Islet of Langerhans (tissue), 1 donor: Measurements from ENCODE around the gene A4GALT.
"Not testable (repeated sequence)": the region's sequence is repeated elsewhere in the genome, so short reads cannot be mapped to it uniquely, and the experiment has no call there.

ENCODE experiments used
- FAIRE-seq: peaks from one replicate; lab custom pipeline; 2011; peaks lifted over from hg19 to GRCh38; lab: Jason Lieb, UNC

A4GALT gene

DNA sequence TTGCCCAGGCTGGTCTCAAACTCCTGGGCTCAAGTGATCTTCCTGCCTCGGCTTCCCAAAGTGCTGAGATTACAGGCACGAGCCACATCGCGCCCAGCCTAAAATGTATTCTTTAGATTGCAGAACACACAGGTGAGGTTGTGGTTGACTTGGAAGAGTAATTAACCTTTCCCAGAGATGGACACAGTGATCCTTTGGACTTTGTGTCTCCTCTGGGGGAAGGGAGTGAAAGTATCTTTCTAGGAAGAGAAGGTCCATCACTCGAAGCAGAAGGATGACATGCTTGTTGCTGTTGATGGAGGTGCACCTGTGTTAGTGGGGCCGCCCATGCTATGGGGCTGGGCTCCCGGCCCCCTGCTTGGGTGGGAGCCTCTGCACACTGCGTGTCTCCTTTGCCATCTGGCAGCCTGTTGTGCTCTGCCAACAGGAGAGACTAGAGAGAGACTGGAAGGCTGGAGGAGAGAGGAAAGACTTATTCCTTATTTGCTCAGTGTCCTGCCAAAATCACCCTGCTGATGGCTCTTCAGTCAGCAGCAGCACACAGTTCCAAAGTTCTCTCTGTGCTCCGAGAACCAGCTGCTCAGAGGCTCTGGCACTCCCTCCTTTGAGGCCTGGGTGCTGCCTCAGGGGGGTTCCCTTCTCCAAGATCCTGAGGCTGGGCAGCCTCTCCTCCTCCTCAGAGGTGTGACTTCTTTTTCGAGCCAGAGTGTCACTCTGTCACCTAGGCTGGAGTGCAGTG lies 38.4 kb downstream of the A4GALT start:
- FAIRE-seq: no peak

DNA sequence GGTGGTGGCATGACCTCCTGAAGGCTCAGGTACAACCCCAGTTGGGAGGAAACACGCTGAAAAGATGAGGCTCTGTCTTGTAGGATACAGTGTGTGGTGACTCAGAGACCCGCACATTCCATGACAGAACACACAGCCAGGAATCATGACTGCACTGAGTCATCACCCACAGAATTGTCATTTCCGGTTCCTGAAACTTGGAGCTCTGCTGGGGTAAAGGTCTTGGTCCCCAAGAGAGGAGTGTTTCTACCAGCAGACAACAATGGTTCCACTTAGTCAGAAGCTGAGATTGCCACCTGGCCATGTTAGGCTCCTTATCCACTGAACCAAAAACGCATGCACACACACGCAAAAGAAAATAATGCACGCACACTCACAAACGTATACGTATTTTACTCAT lies 40.0 kb downstream of the A4GALT start:
- no peak for FAIRE-seq

- FAIRE-seq: no peak
Observed at GRCh38 chr22:42679691-42680090, 41.0 kb downstream of the A4GALT start.

- FAIRE-seq: no peak
Observed at GRCh38 chr22:42678894-42679293, 41.8 kb downstream of the A4GALT start.

DNA sequence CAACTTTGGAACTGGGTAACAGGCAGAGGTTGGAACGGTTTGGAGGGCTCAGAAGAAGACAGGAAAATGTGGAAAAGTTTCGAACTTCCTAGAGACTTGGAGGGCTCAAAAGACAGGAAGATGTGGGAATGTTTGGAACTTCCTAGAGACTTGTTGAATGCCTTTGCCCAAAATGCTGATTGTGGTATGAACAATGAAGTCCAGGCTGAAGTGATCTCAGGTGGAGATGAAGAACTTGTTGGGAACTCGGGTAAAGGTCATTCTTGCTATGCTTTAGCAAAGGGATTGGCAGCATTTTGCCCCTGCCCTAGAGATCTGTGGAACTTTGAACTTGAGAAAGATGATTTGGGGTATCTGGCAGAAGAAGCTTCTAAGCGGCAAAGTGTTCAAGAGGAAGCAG lies 42.7 kb downstream of the A4GALT start:
- not testable (repeated sequence) for FAIRE-seq

GRCh38 chr22:42676059-42676607 lies 44.5 kb downstream of the A4GALT start:
- no peak for FAIRE-seq

DNA sequence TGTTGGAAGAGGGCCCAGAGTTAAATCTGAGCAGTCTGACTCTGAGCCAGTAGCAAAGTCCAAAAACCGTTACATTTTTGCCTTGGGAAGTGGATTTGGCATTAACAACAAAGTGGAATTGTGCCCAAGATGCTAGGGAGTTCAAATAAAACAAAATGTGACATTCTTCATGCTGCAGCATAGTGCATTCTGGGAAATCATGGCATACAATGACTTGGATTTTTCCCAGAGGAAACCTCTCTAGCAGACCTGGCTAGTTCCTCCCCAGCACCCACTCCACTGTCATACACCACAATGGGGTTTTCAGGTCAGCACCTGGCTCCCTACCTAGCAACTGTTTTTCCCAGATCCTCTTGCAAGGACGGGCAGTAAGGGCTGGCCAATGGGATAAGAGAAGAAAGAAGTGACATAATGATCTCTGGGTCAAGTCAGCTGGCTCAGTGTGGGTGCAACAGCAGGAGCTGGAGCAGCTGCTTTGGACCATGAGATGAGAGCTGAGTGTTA lies 46.7 kb downstream of the A4GALT start:
- no peak for FAIRE-seq

DNA sequence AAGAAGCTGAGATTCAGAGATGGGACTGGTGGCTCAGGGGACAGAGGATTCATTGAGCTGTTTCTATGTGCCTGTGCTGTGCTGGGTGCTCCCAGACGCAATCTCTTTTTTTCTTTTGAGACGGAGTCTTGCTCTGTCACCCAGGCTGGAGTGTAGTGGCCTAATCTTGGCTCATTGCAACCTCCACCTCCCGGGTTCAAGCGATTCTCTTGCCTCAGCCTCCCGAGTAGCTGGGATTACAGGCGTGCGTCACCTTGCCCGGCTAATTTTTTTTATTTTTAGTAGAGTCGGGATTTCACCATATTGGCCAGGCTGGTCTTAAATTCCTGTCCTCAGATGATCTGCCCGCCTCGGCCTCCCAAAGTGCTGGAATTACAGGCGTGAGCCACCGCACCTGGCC lies 47.6 kb downstream of the A4GALT start:
- not testable (repeated sequence) for FAIRE-seq

DNA sequence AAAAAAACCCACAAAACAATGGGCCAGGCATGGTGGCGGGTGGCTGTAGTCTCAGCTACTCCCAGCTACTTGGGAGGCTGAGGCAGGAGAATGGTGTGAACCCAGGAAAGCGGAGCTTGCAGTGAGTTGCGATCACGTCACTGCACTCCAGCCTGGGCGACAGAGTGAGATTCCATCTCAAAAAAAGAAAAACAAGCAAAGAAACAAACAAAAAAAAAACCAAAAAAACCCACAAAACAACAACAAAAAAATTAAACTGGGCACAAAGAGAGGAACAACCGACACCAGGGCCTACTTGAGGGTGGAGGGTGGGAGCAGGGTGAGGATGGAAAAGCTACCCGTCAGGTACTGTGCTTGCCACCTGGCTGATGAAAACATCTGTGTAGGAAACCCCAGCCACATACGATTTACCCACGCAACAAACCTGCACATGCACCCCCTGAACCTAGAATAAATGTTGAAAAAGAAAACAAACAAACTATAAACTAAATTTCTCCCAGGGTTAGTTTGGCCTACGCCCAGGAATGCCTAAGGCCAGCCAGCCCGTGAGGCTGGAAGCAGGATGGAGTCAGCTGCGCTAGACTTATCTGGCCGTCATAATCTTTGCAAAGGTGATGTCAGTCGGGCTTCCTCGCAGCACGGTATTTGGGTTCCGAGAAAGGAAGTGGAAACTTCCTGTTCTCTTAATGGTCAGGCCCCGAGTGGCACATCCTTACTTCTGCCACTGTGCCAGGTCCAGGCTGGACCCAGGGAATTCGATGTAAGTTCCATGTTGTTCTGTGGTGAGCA lies 49.6 kb downstream of the A4GALT start:
- no peak for FAIRE-seq

DNA sequence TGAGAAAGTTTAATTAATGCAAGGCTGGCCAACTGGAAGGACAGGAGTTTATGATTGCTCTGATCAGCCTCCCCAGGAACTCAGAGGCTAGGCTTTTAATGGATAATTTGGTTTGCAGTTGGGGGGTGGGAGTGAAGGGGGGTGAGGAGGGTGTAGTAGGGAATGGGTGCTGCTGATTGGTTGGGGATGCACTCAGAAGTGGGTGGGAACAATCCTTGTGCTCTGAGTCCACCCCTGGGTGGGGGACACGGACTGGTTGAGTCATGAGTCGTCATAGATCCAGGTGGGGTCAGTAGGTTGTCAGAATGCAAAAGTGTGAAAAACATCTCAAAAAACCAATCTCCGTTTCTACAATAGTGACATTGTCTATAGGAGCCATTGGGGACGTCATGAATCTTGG lies 50.6 kb downstream of the A4GALT start:
- no peak for FAIRE-seq

DNA sequence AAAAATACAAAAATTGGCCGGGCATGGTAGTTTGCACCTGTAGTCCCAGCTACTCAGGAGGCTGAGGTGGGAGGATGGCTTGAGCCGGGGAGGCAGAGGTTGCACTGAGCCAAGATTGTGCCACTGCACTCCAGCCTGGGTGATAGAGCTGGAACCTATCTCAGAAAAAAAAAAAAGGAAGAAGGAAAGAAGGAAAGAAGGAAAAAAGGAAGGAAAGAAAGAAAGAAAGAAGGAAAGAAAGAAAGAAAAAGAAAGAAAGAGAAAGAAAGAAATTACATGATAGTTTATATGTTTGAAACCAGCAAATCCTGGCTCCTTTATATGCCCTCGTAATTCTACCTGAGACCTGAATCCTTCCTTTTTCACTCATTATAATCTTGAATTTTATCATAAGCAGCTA lies 54.3 kb downstream of the A4GALT start:
- not testable (repeated sequence) for FAIRE-seq

DNA sequence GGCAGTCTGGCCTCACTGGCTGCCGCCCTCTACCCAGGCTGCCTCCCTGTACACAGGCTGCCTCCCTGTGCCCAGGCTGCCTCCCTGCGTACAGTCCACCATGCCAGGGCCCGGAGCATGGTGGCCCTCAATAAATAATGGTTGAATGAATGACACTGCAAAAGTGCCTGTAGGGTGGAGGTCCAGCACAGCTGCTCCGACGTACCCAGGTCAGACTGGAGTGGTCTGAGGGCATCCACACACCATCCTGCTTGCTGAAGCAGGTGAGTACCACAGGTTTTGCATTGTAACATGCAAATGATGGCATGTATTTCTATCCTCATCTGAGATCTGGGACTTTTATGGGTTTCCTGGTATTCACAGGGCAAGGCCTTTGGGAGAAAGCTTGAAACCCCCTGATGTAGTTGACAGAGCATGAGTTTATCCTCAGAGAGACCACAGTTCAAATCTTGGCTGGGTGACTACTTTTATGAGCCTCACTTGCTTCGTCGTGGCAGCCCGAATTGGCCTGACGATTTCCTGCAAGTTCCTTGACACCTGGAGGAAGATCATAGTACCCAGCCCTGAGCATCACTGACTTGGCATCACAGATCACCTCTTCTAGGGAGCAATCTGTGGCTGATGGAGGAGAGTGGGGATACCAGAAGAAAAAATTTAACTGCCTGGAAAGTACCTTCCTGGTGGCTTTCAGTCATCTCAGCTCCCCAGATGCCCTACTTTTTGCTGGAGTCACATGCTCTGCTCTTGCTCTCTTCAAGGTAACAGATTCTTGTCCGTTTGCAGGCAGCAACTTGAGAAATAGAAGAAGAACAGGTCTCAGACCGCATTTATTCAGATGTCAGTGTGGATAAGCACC lies 55.5 kb downstream of the A4GALT start:
- no peak for FAIRE-seq

- no peak for FAIRE-seq
Observed at GRCh38 chr22:42661985-42662831, 58.5 kb downstream of the A4GALT start.

DNA sequence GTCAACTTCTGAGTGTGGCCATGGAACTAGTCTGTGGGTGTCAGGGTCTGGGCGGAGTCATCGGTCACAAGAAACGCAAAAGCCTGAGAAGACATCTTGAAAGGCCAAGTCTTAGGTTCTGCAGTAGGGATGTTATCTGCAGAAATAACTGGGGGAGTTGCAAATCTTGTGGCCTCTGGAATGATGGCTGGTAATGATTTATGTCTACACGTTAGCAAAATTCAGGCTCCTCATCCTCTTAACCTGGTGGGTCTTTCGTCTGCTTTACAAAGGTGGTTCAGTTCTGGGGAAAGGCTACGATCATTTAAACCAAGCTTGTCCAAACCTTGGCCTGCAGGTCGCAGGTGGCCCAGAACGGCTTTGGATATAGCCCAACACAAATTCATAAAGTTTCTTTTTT lies 64.1 kb downstream of the A4GALT start:
- FAIRE-seq: no peak

DNA sequence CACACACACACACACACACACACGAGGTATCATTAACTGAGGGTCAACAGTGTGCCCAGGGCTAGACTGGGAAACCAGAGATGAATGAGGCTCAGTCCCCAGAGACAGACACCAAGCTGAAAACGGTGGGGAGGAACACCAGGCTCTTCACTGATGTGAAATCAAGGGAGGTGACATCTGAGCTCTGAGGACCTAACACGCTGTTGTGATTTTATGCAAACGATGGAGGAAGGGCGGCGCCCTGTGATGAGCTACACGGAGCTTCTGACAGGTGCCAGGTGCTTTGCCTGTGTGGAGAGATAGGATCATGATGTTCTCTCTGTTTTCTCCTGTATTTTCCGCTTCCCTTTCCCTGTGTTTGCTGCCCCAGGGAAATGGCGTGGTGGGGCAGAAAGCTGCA lies 65.0 kb downstream of the A4GALT start:
- no peak for FAIRE-seq

DNA sequence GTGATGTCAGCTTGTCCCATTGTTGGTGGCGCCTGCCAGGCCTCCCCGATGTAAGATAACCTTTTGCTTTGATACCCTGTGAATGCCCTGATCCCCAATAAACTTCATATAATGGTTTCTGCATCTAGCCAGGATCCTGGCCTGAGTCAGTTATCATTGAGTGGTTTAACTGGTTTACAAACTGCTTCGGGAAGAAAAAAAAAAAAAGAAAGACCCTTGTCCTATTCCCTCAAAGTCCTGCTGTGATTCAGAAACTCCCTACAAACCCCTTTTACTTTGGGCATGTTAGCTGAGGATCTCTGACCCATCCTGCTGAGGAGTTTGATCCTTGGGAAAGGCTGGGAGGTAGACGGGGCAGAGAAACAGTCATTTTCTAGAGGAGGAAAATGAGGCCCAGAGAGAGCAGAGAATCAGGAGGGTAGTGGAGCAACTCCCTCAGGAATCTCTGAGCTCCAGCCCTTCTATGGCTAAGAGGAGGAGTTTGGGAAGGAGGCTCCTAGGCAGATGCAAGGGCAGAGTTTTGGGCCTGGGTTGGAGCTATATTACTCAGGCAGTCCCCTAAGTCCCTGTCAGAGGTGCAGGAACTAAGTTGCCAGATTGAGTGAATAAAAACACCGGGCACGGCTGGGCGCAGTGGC lies 66.1 kb downstream of the A4GALT start:
- no peak for FAIRE-seq

DNA sequence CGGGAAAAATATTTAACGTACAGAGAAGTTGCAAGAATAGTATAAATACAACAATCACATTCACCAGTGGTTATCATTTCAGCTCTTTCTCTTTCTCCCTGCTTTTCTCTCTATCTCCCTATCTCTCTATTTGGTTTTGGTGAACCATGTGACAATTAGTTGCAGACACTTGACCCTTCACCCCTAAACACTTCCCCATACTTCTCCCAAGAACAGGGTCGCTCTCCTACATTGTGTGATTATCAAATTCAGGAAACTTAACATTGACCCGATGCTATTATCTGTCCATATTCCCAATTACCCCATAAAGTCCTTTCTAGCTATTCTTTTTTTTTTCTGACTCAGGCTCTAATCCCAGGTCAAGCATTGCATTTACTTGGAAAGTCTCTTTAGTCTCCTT lies 66.7 kb downstream of the A4GALT start:
- FAIRE-seq: no peak

GRCh38 chr22:42651134-42651533 lies 69.5 kb downstream of the A4GALT start:
- no peak for FAIRE-seq

- no peak for FAIRE-seq
Observed at GRCh38 chr22:42649246-42650099, 71.2 kb downstream of the A4GALT start, which contains the start of gene CYB5R3. Gene CYB5R3, minus strand, starts transcription at chr22:42649392. Its CDS starts 77 bp downstream, at chr22:42649315.
